K562 (cell line): ENCODE results near the gene ANKH. TPM values are rescaled to one million over a fixed set of nuclear protein-coding genes. Genes with fewer than 3 reads are reported as not detected.

ENCODE experiments used
- ATAC-seq: fragments of 200-7000 bp; cut with Tn5 transposase; 3 replicates; pipeline ENCODE4 v1.9.1; 2020; ENCODE audit warnings: moderate library complexity
- BruUV-seq: library from RNA; stranded (reverse); fragments of 400-500 nt; replicated peaks from 2 replicates; lab custom pipeline; 2021; lab: Mats Ljungman, UMichigan
- CTCF ChIA-PET: fragments of 300-600 bp; formaldehyde crosslinking; extraction: SDS; loops from one replicate; lab custom pipeline; 2021; ENCODE audit warnings: low intra/inter-chr PET ratio; lab: Yijun Ruan, JAX
- POLR2A ChIA-PET: fragments of 300-600, 350-650 bp; sonication (Branson Sonifier 250); formaldehyde crosslinking; extraction: SDS; loops from one replicate; lab custom pipeline; 2021; ENCODE audit warnings: antibody characterized with exemption, inconsistent platforms; lab: Yijun Ruan, JAX
- DNase-seq, 4 experiments: peaks; one replicate each; pipeline versions ENCODE4 v3.0.0 to v3.0.0-alpha.2; 2011 to 2018; ENCODE audit warnings: low spot score in 3 of 4, mixed read lengths in 3 of 4; ENCODE audit errors: extremely low read depth in 1 of 4
- FAIRE-seq: peaks from 2 replicates; lab custom pipeline; 2011; peaks lifted over from hg19 to GRCh38; lab: Jason Lieb, UNC
- H2AFZ ChIP-seq: 2 replicates; pipeline ENCODE4 v1.6.0; 2011; ENCODE audit warnings: low read depth, low read length, control low read depth, inconsistent platforms
- H3K27ac ChIP-seq: fragments of 200-600 bp; 3 replicates; pipeline ENCODE4 v1.8.0; 2011; ENCODE audit warnings: low read depth, mild to moderate bottlenecking, control low read depth, inconsistent platforms, low read length, moderate library complexity, mixed read lengths; ENCODE audit errors: extremely low read depth
- H3K27me3 ChIP-seq, 2 experiments: fragments of 300-600 bp in 1 of 2; 2 replicates in 1 of 2; 3 replicates in 1 of 2; pipeline versions ENCODE4 v1.6.0 to v1.8.0; 2011; ENCODE audit warnings: inconsistent platforms in 2 of 2, low read length in 2 of 2, mild to moderate bottlenecking in 1 of 2, mixed read lengths in 1 of 2, moderate library complexity in 1 of 2; ENCODE audit not compliant: control insufficient read depth in 2 of 2, insufficient read depth in 2 of 2
- H3K36me3 ChIP-seq: fragments of 300-600 bp; 3 replicates; pipeline ENCODE4 v1.8.0; 2011; ENCODE audit warnings: mild to moderate bottlenecking, low read length, inconsistent platforms; ENCODE audit not compliant: control insufficient read depth, insufficient read depth
- H3K4me1 ChIP-seq, 2 experiments: fragments of 200-600 bp in 1 of 2; replicated peaks in 1 of 2; 2 replicates in 1 of 2; 3 replicates in 1 of 2; pipeline versions ENCODE4 v1.5.1 to v1.8.0; 2011; ENCODE audit warnings: inconsistent platforms in 2 of 2, low read length in 2 of 2, mild to moderate bottlenecking in 1 of 2, mixed read lengths in 1 of 2, moderate library complexity in 1 of 2; ENCODE audit not compliant: control insufficient read depth in 2 of 2, insufficient read depth in 2 of 2
- H3K4me2 ChIP-seq: 2 replicates; pipeline ENCODE4 v1.6.1; 2011; ENCODE audit warnings: low read length, control low read depth, inconsistent platforms, mixed read lengths; ENCODE audit not compliant: insufficient read depth
- H3K4me3 ChIP-seq: fragments of 200-600 bp; sonication (generic), shearing (Covaris generic); 2 replicates; pipeline ENCODE4 v1.5.1; 2016; ENCODE audit warnings: control low read depth, inconsistent platforms
- H3K79me2 ChIP-seq: fragments of 200-600 bp; 3 replicates; pipeline ENCODE4 v1.8.0; 2011; ENCODE audit warnings: low read length, inconsistent platforms; ENCODE audit not compliant: control insufficient read depth, insufficient read depth
- H3K9ac ChIP-seq, 2 experiments: 2 replicates each; pipeline versions ENCODE4 v1.6.0 to v1.6.1; 2011; ENCODE audit warnings: low read depth in 2 of 2, low read length in 2 of 2, control low read depth in 1 of 2, inconsistent platforms in 1 of 2, mild to moderate bottlenecking in 1 of 2, mixed read lengths in 1 of 2; ENCODE audit not compliant: insufficient read depth in 1 of 2
- H3K9me1 ChIP-seq: one replicate; pipeline ENCODE4 v1.6.0; 2011; ENCODE audit warnings: inconsistent platforms, mild to moderate bottlenecking, low read length, moderate library complexity; ENCODE audit not compliant: control insufficient read depth, insufficient read depth
- H3K9me3 ChIP-seq: replicated peaks from 2 replicates; pipeline ENCODE4 v1.5.1; 2011; ENCODE audit warnings: low read depth, low read length, inconsistent platforms; ENCODE audit not compliant: control insufficient read depth, insufficient read depth
- H4K20me1 ChIP-seq: replicated peaks from 2 replicates; pipeline ENCODE4 v1.6.1; 2011; ENCODE audit warnings: low read length, inconsistent platforms, mixed read lengths; ENCODE audit not compliant: control insufficient read depth, insufficient read depth
- AFF1 ChIP-seq, 2 experiments: fragments of 450-650 bp; IDR thresholded peaks; 2 replicates each; pipeline ENCODE4 v1.6.1; 2018; ENCODE audit warnings: mild to moderate bottlenecking in 2 of 2, low read depth in 1 of 2; ENCODE audit not compliant: partially characterized antibody in 2 of 2
- ARHGAP35 ChIP-seq: fragments of 450-650 bp; IDR thresholded peaks from 2 replicates; pipeline ENCODE4 v1.6.1; 2018; ENCODE audit not compliant: partially characterized antibody
- CBFA2T3 ChIP-seq: fragments of 450-650 bp; IDR thresholded peaks from 2 replicates; pipeline ENCODE4 v1.6.1; 2017
- CHD1 ChIP-seq: fragments of 200-600 bp; sonication (generic); IDR thresholded peaks from one replicate; pipeline ENCODE4 v1.6.1; 2012; ENCODE audit warnings: mild to moderate bottlenecking, moderate library complexity, low read length, inconsistent platforms
- DACH1 ChIP-seq: fragments of 450-650 bp; IDR thresholded peaks from 2 replicates; pipeline ENCODE4 v1.6.1; 2018; ENCODE audit not compliant: partially characterized antibody
- EP300 ChIP-seq: IDR thresholded peaks from 2 replicates; pipeline ENCODE4 v1.6.1; 2012; ENCODE audit warnings: low read length, improper control_type of control experiment
- FOXM1 ChIP-seq, 2 experiments: fragments of 450-650 bp in 1 of 2; sonication (generic) in 1 of 2; formaldehyde crosslinking in 1 of 2; IDR thresholded peaks; 2 replicates each; pipeline versions ENCODE4 v1.6.1 to v1.9.0; 2017 to 2022; ENCODE audit warnings: low read depth in 2 of 2, mild to moderate bottlenecking in 2 of 2, missing genetic modification reagents in 1 of 2, moderate library complexity in 1 of 2
- IRF9 ChIP-seq: fragments of 450-650 bp; IDR thresholded peaks from 2 replicates; pipeline ENCODE4 v1.6.1; 2016; ENCODE audit warnings: missing biosample characterization, missing genetic modification characterization
- KDM1A ChIP-seq, 2 experiments: fragments of 450-650 bp; IDR thresholded peaks; 2 replicates each; pipeline ENCODE4 v1.6.1; 2016; ENCODE audit warnings: mild to moderate bottlenecking in 2 of 2
- MAFK ChIP-seq: IDR thresholded peaks from 2 replicates; pipeline ENCODE4 v1.6.1; 2011; ENCODE audit warnings: low read length, improper control_type of control experiment
- TEAD1 ChIP-seq, 2 experiments: fragments of 450-650 bp in 1 of 2; sonication (generic) in 1 of 2; formaldehyde crosslinking; IDR thresholded peaks; 2 replicates each; pipeline versions ENCODE4 v1.4.0 to v1.8.0; 2020 to 2022; ENCODE audit warnings: mild to moderate bottlenecking in 2 of 2, missing genetic modification reagents in 1 of 2
- TEAD4 ChIP-seq, 2 experiments: sonication (generic) in 1 of 2; formaldehyde crosslinking in 1 of 2; IDR thresholded peaks; 2 replicates each; pipeline versions ENCODE4 v1.6.1 to v1.8.0; 2012 to 2022; ENCODE audit warnings: borderline replicate concordance in 1 of 2, inconsistent platforms in 1 of 2, low read length in 1 of 2, mild to moderate bottlenecking in 1 of 2, missing genetic modification reagents in 1 of 2
- TFE3 ChIP-seq: fragments of 450-650 bp; formaldehyde crosslinking; IDR thresholded peaks from 2 replicates; pipeline ENCODE4 v1.4.0; 2020; ENCODE audit warnings: mild to moderate bottlenecking, mixed read lengths
- USF2 ChIP-seq: sonication (generic); formaldehyde crosslinking; IDR thresholded peaks from 2 replicates; pipeline ENCODE4 v1.5.0; 2020; ENCODE audit warnings: missing genetic modification reagents
- WGBS: fragments of 100-300 bp; shearing (Covaris generic); methylation state at CpG from one replicate; pipeline ENCODE4 v1.1.6; 2016; ENCODE audit warnings: low coverage, mixed read lengths; ENCODE audit not compliant: insufficient coverage; ENCODE audit errors: missing lambda C conversion rate; 5-methylcytosine and 5-hydroxymethylcytosine counted together
- in situ Hi-C: fragments of 300-500 bp; cut with MboI; formaldehyde crosslinking; loops from 4 replicates; pipeline ENCODE4 v1.15.0; 2018; ENCODE audit warnings: inconsistent platforms, mixed read lengths
- intact Hi-C: fragments of 100-400 bp; cut with micrococcal nuclease; formaldehyde crosslinking; loops from 2 replicates; pipeline ENCODE4 v1.14.2; 2022
- polyA plus RNA-seq, 8 experiments: library from polyadenylated mRNA; depleted of rRNA in 4 of 8; stranded (reverse) in 5 of 8; unstranded in 3 of 8; fragments of >200 nt; fragmentation: Nextera tagmentation in 2 of 8; fragmentation: Illumina TruSeq in 1 of 8; extraction: Ambion mirVana in 2 of 8; extraction: Trizol in 1 of 8; gene quantifications; 2 replicates each; pipeline versions ENCODE4 v1.2.1 to v1.2.3, GENCODE V29; 2011 to 2014; ENCODE audit warnings: inconsistent platforms in 1 of 8, missing spikeins in 1 of 8
- total RNA-seq, 7 experiments: library from RNA; depleted of rRNA in 6 of 7; stranded (reverse); fragments of >200 nt in 6 of 7; fragmentation: Illumina TruSeq in 2 of 7; extraction: Trizol in 2 of 7; gene quantifications; 2 replicates each; pipeline versions ENCODE4 v1.2.1 to v1.2.3, GENCODE V29; 2011 to 2021; ENCODE audit warnings: low replicate concordance in 1 of 7

The ANKH gene
- total and polyA plus RNA-seq, 9 of the 15 experiments (the other 6 are each of a cell fraction or from before 2014, with no cell fraction given) = 0.79 to 12.2 (median 4.5) TPM

GRCh38 chr5:14695152-14695551 lies 176.4 kb downstream of the ANKH start:
- Histone ChIP-seq H2AFZ (no peak overlapping the region), H3K9me1 (peaks cover 3% of the 10 kb centered on the region), H3K9me3 (no peaks in the 10 kb centered on the region), H3K27ac (peak overlapping the region; percentile 52; the same call in 2 of the 3 replicates), H4K20me1 (no peaks in the 10 kb centered on the region), H3K79me2 (0 out of 3 replicates have a peak, but pooled peaks cover 6% of the 10 kb centered on the region), H3K4me1 (peaks cover 7 to 35% of the 10 kb centered on the region in 2 experiments; a peak in 4 of 5 replicates), H3K4me2 (peak overlapping the region; percentile 7; the same call in 1 of the 2 replicates), H3K9ac (no peak overlapping the region), H3K27me3 (no peaks in the 10 kb centered on the region), H3K4me3 (no peak overlapping the region), H3K36me3 (peaks cover 96% of the 10 kb centered on the region)
- WGBS = 12% methylated on average over 2 of the region's 2 CpGs
- FAIRE-seq = peak; percentile 32
- ChIA-PET POLR2A (interaction anchor here (0.6 to 1.8 kb wide), 3 partner anchors 9 to 210 kb away, joined by 3 to 6 read pairs (median 4); no protein-coding TSS in a partner anchor), CTCF (no interaction called here)
- intact Hi-C loops (no loop called here), in situ Hi-C loops (no loop called here)
- ATAC-seq = peak; percentile 29
- no TSS peak for BruUV-seq
- peak in 2 of 4 experiments; percentile 25 to 43 for DNase-seq
- 0 out of 4 replicates have a peak, but pooled peaks of 1 of the 2 experiments have one; percentile 19 for TF ChIP-seq TEAD1 (CRISPR knock-in tag; IDR thresholded peaks at IDR 0.05)
- TF ChIP-seq USF2 (CRISPR knock-in tag) = 0 out of 2 replicates have a peak, but pooled peaks have one; percentile 7
- no peak for TF ChIP-seq FOXM1 (IDR thresholded peaks at IDR 0.05; ENCODE audit: low read depth)
- TF ChIP-seq FOXM1 (CRISPR knock-in tag; IDR thresholded peaks at IDR 0.05; ENCODE audit: low read depth) = no peak
- TF ChIP-seq CBFA2T3 = peak; percentile 34; the same call in 1 of the 2 replicates
- TF ChIP-seq IRF9 (tag) = no peak
- TF ChIP-seq AFF1 (IDR thresholded peaks at IDR 0.05; ENCODE audit: low read depth in 1 of 2, partially characterized antibody in 2 of 2) = no peak
- TF ChIP-seq ARHGAP35 = no peak
- TF ChIP-seq EP300 = peak; percentile 54; the same call in 1 of the 2 replicates
- no peak for TF ChIP-seq DACH1
- peak; percentile 34 for TF ChIP-seq TFE3 (CRISPR knock-in tag)
- TF ChIP-seq MAFK = 0 out of 2 replicates have a peak, but pooled peaks have one; percentile 27
- 0 out of 4 replicates have a peak, but pooled peaks of 1 of the 2 experiments have one; percentile 17 for TF ChIP-seq KDM1A (IDR thresholded peaks at IDR 0.05)
- no peak for TF ChIP-seq CHD1
- TF ChIP-seq TEAD4 (IDR thresholded peaks at IDR 0.05; ENCODE audit: low read length) = peak; percentile 33; the same call in 1 of the 2 replicates
- TF ChIP-seq TEAD4 (CRISPR knock-in tag; IDR thresholded peaks at IDR 0.05; ENCODE audit: borderline replicate concordance) = no peak
